Fibroblast of the aortic adventitia (primary cell): ENCODE measurements around the gene KMT2B. TPM values are rescaled to one million over a fixed set of nuclear protein-coding genes. Genes with fewer than 3 reads are reported as not detected.

Source experiments
- DNase-seq: peaks from one replicate; pipeline ENCODE4 v3.0.0-alpha.2; 2010; ENCODE audit warnings: low read depth
- H3K4me3 ChIP-seq: 2 replicates; pipeline ENCODE4 v1.5.1; 2011; ENCODE audit warnings: low read depth, mild to moderate bottlenecking, control low read depth, low read length, moderate library complexity
- CTCF ChIP-seq: IDR thresholded peaks from 2 replicates; pipeline ENCODE4 v1.5.1; 2011; ENCODE audit warnings: mild to moderate bottlenecking, low read length, control low read depth, inconsistent platforms; ENCODE audit not compliant: insufficient read depth
- total RNA-seq: library from RNA; depleted of rRNA; stranded (reverse); fragments of >200 nt; gene quantifications from 2 replicates; pipeline ENCODE4 v1.2.3, GENCODE V29; 2012; ENCODE audit warnings: low replicate concordance

The KMT2B gene
- total RNA-seq, 1 donor, result 6.8 TPM

- no peak for DNase-seq
- H3K4me3 ChIP-seq, result no peak overlapping the region
- no peak for TF ChIP-seq CTCF
These were observed 68.7 kb downstream of the KMT2B start for GRCh38 chr19:35786299-35787160.

GRCh38 chr19:35787227-35787799, 69.5 kb downstream of the KMT2B start:
- TF ChIP-seq CTCF, result no peak
- no peak for DNase-seq
- no peak overlapping the region for H3K4me3 ChIP-seq

Other genes with a start within 250 kb of the KMT2B start
- not detected in 2 replicates for gene KRTDAP, start 227.5 kb upstream of the KMT2B start, total RNA-seq
- 11.4 and 63.0 TPM in 2 replicates for gene DMKN, start 204.4 kb upstream of the KMT2B start, total RNA-seq
- 4.1 and 13.2 TPM in 2 replicates for gene SBSN, start 189.7 kb upstream of the KMT2B start, total RNA-seq
- gene GAPDHS, start 184.5 kb upstream of the KMT2B start, total RNA-seq, result not detected in 2 replicates
- 25.0 and 63.7 TPM in 2 replicates for gene TMEM147, start 172.4 kb upstream of the KMT2B start, total RNA-seq
- gene ATP4A, start 154.3 kb upstream of the KMT2B start, total RNA-seq, result not detected in 2 replicates
- gene PMIS2, start 131.8 kb upstream of the KMT2B start, total RNA-seq, result not detected in 2 replicates
- gene HAUS5, start 105.3 kb upstream of the KMT2B start, total RNA-seq, result 5.7 and 9.9 TPM in 2 replicates
- gene RBM42, start 89.0 kb upstream of the KMT2B start, total RNA-seq, result 43.0 and 65.2 TPM in 2 replicates
- 0.81 and 1.6 TPM in 2 replicates for gene ETV2, start 76.3 kb upstream of the KMT2B start, total RNA-seq
- gene COX6B1, start 69.7 kb upstream of the KMT2B start, total RNA-seq, result 104 and 327 TPM in 2 replicates
- gene UPK1A, start 51.5 kb upstream of the KMT2B start, total RNA-seq, result not detected in 2 replicates
- gene ZBTB32, start 13.4 kb upstream of the KMT2B start, total RNA-seq, result not detected in 2 replicates
- 1.3 and 1.9 TPM in 2 replicates for gene IGFLR1, start 24.4 kb downstream of the KMT2B start, total RNA-seq
- gene U2AF1L4, start 27.4 kb downstream of the KMT2B start, total RNA-seq, result 5.8 and 7.1 TPM in 2 replicates
- 14.7 and 19.5 TPM in 2 replicates for gene PSENEN, start 27.6 kb downstream of the KMT2B start, total RNA-seq
- gene LIN37, start 30.6 kb downstream of the KMT2B start, total RNA-seq, result 5.4 and 15.3 TPM in 2 replicates
- 297 and 713 TPM in 2 replicates for gene HSPB6, start 39.0 kb downstream of the KMT2B start, total RNA-seq
- gene PROSER3, start 40.2 kb downstream of the KMT2B start, total RNA-seq, result 4.5 and 10.8 TPM in 2 replicates
- gene ARHGAP33, start 57.6 kb downstream of the KMT2B start, total RNA-seq, result 5.3 and 7.4 TPM in 2 replicates
- gene PRODH2, start 94.8 kb downstream of the KMT2B start, total RNA-seq, result not detected in 2 replicates
- not detected in 2 replicates for gene NPHS1, start 134.5 kb downstream of the KMT2B start, total RNA-seq
- 0.25 TPM in 1 of 2 replicates, not detected in the other for gene KIRREL2, start 138.9 kb downstream of the KMT2B start, total RNA-seq
- gene APLP1, start 150.6 kb downstream of the KMT2B start, total RNA-seq, result 4.1 and 8.6 TPM in 2 replicates
- gene NFKBID, start 182.5 kb downstream of the KMT2B start, total RNA-seq, result 2.5 and 3.7 TPM in 2 replicates
- 0.81 and 2.7 TPM in 2 replicates for gene HCST, start 184.5 kb downstream of the KMT2B start, total RNA-seq
- gene TYROBP, start 190.3 kb downstream of the KMT2B start, total RNA-seq, result not detected in 2 replicates
- gene LRFN3, start 218.4 kb downstream of the KMT2B start, total RNA-seq, result 5.9 and 9.3 TPM in 2 replicates